ENCODE data around the gene RNF138.

DNA sequence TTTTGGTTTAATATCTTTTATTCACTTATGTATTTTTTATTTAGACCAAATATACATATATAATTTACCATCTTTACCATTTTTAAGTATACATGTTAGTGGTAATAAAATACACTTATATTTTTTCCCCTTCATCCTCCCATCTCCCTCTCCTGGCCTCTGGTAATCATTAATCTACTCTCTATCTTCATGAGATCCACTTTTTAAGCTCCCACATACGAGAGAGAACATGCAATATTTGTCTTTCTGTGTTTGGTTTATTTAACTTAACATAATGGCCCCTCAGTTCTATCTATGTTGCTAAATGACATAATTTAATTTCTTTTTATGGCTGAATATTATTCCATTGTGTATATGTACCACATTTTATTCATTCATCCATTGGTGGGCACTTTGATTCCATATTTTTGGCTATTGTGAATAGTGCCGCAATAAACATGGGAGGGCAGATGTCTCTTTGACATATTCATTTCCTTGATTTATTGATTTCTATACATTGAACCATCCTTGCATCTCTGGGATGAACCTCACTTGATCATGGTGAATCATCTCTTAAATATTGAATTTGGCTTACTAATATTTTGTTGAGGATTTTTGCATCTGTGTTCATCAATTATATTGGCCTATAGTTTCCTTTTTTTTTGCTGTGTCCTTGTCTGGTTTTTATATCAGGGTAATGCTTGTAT, 56.7 kb downstream of the RNF138 start:
- TF ChIP-seq CTCF (conservative IDR thresholded peaks at IDR 0.05; ENCODE audit: low read depth in 2 of 2) (no peak), STAT1 (IDR thresholded peaks at IDR 0.05; ENCODE audit: unreplicated experiment) (no peak), EZH2 (IDR thresholded peaks at IDR 0.05; ENCODE audit: low read depth, unreplicated experiment) (no peak), POLR2AphosphoS5 (IDR thresholded peaks at IDR 0.05; ENCODE audit: low read depth) (no peak), JUNB (IDR thresholded peaks at IDR 0.05; ENCODE audit: unreplicated experiment) (no peak), EZH2phosphoT487 (IDR thresholded peaks at IDR 0.05; ENCODE audit: unreplicated experiment) (no peak)
- TF ChIP-seq, protein P1, sequence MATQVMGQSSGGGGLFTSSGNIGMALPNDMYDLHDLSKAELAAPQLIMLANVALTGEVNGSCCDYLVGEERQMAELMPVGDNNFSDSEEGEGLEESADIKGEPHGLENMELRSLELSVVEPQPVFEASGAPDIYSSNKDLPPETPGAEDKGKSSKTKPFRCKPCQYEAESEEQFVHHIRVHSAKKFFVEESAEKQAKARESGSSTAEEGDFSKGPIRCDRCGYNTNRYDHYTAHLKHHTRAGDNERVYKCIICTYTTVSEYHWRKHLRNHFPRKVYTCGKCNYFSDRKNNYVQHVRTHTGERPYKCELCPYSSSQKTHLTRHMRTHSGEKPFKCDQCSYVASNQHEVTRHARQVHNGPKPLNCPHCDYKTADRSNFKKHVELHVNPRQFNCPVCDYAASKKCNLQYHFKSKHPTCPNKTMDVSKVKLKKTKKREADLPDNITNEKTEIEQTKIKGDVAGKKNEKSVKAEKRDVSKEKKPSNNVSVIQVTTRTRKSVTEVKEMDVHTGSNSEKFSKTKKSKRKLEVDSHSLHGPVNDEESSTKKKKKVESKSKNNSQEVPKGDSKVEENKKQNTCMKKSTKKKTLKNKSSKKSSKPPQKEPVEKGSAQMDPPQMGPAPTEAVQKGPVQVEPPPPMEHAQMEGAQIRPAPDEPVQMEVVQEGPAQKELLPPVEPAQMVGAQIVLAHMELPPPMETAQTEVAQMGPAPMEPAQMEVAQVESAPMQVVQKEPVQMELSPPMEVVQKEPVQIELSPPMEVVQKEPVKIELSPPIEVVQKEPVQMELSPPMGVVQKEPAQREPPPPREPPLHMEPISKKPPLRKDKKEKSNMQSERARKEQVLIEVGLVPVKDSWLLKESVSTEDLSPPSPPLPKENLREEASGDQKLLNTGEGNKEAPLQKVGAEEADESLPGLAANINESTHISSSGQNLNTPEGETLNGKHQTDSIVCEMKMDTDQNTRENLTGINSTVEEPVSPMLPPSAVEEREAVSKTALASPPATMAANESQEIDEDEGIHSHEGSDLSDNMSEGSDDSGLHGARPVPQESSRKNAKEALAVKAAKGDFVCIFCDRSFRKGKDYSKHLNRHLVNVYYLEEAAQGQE (IDR thresholded peaks at IDR 0.05; ENCODE audit: unreplicated experiment), result no peak

All from GM23338 (cell line).